AG04449 (cell line): ENCODE data around the gene HIGD1B.

Experiments used
- CTCF ChIA-PET: fragments of 350-600 bp; formaldehyde crosslinking; extraction: SDS; loops from one replicate; lab custom pipeline; 2021; ENCODE audit warnings: antibody characterized with exemption; lab: Yijun Ruan, JAX
- POLR2A ChIA-PET: fragments of 400-600, 350-600 bp; formaldehyde crosslinking; extraction: SDS; loops from one replicate; lab custom pipeline; 2020; ENCODE audit warnings: antibody characterized with exemption, inconsistent platforms; lab: Yijun Ruan, JAX
- DNase-seq: peaks from one replicate; pipeline ENCODE4 v3.0.0-alpha.2; 2010; ENCODE audit warnings: low read depth, low spot score
- H3K4me3 ChIP-seq: 2 replicates; pipeline ENCODE4 v1.5.1; 2011; ENCODE audit warnings: low read depth, mild to moderate bottlenecking, control low read depth, low read length
- CTCF ChIP-seq: IDR thresholded peaks from one replicate; pipeline ENCODE4 v1.5.1; 2011; ENCODE audit warnings: mild to moderate bottlenecking, moderate library complexity, low read length, control low read depth, inconsistent platforms; ENCODE audit not compliant: insufficient read depth; ENCODE audit errors: missing control alignments

Gene HIGD1B

GRCh38 chr17:44826123-44826790 is 21.4 kb upstream of the HIGD1B start:
- H3K4me3 ChIP-seq, result no peak overlapping the region
- no peak for DNase-seq
- ChIA-PET POLR2A (interaction anchor here (0.5 to 0.7 kb wide), 2 partner anchors 18 to 50 kb away, joined by 3 to 4 read pairs; no protein-coding TSS in a partner anchor), CTCF (interaction anchor here (0.7 to 2.9 kb wide), 4 partner anchors 19 to 51 kb away, joined by 4 to 21 read pairs (median 8); no protein-coding TSS in a partner anchor)
- no peak for TF ChIP-seq CTCF

- POLR2A ChIA-PET, result no interaction called here
- TF ChIP-seq CTCF, result no peak
- peak overlapping the region; percentile 82 for H3K4me3 ChIP-seq
- DNase-seq, result no peak
- CTCF ChIA-PET, result interaction anchor here (0.8 to 2.5 kb wide), 4 partner anchors 37 to 53 kb away, joined by 3 to 13 read pairs (median 8); no protein-coding TSS in a partner anchor
Measured at GRCh38 chr17:44827863-44828262, 19.8 kb upstream of the HIGD1B start.

- ChIA-PET CTCF (interaction anchor here (0.5 to 1.8 kb wide), 6 partner anchors 12 to 52 kb away, joined by 3 to 13 read pairs (median 5); no protein-coding TSS in a partner anchor), POLR2A (no interaction called here)
- no peak for DNase-seq
- H3K4me3 ChIP-seq, result peak overlapping the region; percentile 82
- TF ChIP-seq CTCF, result no peak
Measured at GRCh38 chr17:44828919-44829522, 18.7 kb upstream of the HIGD1B start.

GRCh38 chr17:44829523-44830358 is 17.9 kb upstream of the HIGD1B start, which contains the start of gene GJC1:
Gene GJC1 (minus strand): TSS chr17:44830287. CDS start chr17:44805817, 24,470 bp downstream.
- ChIA-PET POLR2A (no interaction called here), CTCF (interaction anchor here (0.8 to 3.0 kb wide), 8 partner anchors 15 to 59 kb away, joined by 3 to 15 read pairs (median 5); no protein-coding TSS in a partner anchor)
- no peak for TF ChIP-seq CTCF
- DNase-seq, result no peak
- peak within 1 kb of the TSS; percentile 82 for H3K4me3 ChIP-seq

GRCh38 chr17:44830359-44831288 is 17.1 kb upstream of the HIGD1B start:
- TF ChIP-seq CTCF, result no peak
- H3K4me3 ChIP-seq, result peak overlapping the region; percentile 82
- no peak for DNase-seq
- CTCF ChIA-PET, result interaction anchor here (0.8 to 3.0 kb wide), 6 partner anchors 8 to 60 kb away, joined by 3 to 15 read pairs (median 4); partner anchors contain the start of gene HIGD1B
- POLR2A ChIA-PET, result no interaction called here
